ENCODE measurements around the gene RAB4A.

DNA sequence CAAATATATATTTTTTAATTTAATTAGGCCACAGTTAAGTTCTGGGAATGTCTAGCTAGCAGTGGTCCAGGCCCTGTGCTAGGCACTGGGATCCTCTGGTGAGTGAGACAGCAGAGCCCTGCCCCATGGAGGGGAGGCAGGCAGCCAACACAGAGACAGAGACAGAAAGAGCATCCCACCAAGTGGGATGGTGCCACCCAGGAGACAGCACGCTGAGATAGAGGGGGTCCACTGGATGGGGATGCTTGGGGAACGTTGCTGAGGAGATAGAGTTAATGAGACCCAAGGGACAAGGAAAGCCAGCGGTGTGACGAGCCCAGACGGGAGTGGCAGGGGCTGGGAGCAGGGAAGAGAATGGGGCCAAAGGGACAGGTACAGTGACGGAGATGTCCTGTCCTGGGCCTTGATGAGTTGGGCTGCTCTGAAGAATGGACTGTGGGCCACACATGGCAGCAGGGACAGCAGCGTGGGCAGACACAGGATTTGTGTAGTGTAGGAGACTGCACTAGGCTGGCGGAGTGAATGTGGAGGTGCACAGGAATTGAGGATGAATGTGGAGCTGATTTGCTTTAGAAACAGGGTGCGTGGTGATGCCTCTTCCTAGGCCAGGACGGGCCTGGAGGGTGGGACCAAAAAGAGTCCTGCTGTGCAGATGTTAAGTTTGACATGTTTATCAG is 22.8 kb downstream of the RAB4A start:
- no peak for TF ChIP-seq CTCF (IDR thresholded peaks at IDR 0.05)
- TF ChIP-seq ZFX (IDR thresholded peaks at IDR 0.05; ENCODE audit: borderline replicate concordance), result no peak
